GM15510 (cell line): ENCODE results near the gene DRGX.

ENCODE experiments used
- POLR2A ChIP-seq: IDR thresholded peaks from 3 replicates; pipeline ENCODE4 v1.6.1; 2011; ENCODE audit warnings: borderline replicate concordance; ENCODE audit not compliant: insufficient read length; ENCODE audit errors: extremely low read depth

Gene DRGX

DNA sequence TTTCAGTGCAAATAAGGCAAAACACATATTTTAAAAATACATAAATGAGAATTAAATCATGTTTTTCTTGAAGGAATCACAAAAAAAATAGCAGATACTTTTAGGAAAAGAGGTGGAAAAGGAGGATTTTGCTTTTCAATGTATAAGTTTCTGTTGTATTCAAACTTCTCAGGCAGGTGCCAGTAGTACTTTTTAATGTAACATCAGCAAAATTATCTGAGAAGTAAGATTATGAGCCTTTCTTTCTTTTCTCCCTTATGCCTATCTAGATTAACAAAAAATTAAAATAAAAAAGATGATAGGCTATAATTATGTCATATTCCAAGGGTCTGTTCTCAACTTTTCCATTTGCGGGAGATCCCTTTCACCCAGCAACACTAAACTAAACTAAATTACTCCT, 2.6 kb downstream of the DRGX start:
- TF ChIP-seq POLR2A: no peak

DNA sequence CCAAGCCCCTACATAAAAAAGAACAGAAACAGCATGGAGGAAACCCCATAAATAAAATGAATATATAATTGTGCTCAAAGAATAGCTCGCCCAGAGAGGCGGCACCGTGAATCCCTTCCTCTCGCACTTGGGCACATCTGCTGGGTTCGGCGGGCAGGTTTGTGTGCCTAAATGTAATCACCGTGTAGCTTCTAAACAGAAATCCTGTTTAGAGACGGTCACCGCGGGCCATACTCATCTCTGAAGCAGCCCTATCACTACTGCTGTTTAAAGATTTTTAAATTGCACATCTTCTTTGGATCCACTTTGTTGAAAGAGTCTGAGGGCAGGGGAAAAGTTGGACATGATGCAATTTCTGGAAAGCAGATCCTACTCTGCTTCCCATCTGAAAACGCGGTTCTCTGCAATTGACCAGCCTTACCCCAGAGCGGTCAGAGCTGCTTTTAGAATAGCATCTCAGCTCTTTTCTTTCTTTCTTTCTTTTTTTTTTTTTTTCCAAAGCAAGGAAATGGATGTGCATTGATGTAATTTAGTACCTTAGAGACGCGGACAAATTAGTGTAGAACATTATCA, 6.4 kb downstream of the DRGX start:
- no peak for TF ChIP-seq POLR2A

DNA sequence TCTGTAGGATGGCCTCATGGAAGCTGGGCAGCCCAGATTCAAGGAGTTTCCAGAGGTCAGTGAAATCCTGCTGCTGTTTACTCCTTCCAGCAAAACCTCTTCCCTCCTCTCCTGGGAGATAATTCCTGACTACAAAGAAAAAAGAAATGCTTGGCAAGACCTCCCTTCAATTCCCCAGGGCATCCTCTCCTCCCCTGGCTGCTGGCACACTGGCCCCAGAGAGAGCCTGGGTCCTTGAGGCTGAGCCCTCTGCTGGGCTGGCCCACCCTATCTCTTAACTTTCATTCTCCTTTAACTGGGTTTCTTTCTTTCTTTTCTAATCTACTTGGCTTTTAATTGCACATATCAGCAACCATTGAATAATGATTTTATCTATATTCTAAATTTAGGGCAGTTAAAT, 7.7 kb downstream of the DRGX start:
- no peak for TF ChIP-seq POLR2A

DNA sequence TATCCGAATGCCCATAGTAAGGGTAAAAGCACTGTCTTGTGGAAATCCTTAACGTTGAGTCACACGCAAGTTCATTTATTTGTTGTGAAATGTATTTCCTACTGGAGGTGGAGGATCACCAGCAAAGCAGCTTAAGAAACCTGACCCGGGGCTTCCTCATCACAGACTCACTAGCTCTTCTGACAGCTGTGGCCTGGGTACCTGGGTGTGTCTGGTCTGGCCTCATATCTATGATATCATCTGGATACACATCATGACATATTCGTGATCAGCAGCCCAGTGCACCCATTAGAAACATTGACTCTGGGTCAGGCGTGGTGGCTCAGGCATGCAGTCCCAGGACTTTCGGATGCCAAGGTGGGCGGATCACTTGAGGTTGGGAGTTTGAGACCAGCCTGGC, 8.8 kb downstream of the DRGX start:
- TF ChIP-seq POLR2A: no peak

DNA sequence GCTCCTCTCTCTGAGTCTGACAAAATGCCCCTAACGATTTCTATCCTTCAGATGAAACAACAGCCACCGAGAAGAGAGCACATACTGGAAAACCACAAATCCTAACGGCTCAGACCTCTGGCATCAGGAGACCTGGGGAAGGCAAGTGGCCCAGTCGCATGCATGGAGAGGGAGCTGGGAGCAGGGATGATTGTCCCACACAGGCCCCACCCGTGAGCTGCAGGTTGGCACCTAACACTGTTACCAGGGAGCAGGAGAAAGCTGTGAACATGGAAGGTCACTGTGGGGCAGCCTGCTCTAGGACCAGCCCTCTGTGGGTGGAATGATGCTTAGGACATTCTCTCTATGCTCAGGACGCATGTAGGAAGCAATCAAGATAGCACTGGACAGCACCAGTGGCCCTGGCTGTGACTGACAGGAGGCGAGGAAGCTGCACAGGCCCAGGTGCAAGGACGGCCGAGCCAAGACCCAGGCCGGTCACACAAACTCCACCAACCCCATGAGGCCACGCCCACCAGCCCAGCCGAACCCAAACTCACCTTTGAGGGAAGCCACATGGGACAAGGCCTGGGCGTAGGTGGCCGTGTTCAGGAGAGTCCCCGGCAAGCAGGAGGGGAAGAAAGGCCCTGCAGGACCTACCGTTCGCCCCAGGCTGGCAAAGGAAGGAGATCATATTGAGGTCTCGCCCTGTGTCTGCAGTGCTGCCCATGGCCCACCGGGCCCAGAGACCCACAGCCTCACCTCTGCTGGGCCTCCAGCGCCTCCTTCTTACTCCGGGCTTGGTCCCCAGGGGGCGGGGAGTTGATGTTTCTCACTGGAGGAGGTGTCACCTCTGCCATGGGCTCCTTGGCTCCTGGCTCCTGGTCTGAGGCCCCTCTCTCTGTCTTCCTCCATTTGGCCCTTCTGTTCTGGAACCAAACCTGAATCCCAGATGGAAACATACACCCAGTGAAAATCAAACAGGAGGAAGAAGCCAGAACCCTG, 9.7 kb downstream of the DRGX start:
- TF ChIP-seq POLR2A: no peak

DNA sequence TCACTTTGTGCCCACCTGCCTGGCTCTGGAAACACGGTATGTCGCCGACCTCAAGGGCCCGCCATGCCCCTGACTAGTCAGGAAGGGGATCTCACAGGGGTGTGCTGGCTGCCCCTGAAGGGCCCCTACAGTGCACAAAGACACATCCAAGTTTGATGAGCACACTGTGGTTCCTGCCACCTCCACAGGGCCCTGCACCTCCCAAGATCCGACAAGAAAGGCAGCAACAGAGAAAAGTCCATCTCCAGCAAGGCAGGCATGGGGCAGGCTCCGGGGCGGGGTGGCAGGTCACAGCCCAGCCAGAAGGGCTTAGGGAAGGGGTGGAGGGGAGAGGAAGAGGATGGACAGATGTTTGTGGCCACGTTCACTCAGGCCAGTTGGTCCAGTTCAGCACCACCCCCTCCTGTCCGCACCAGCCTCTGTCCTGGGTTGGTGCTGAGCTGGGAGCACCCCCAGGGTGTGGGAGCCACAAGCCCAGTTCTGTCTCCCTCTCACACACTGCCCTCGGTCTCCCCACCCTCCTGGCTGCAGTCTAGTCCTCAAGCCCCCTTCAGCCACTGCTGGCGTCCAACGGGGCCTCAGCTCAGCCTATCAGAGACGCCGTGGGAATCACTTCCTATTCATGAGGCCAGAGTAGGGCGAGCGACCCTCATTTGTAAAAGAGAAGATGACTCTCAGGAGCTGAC, 11.5 kb downstream of the DRGX start:
- no peak for TF ChIP-seq POLR2A

DNA sequence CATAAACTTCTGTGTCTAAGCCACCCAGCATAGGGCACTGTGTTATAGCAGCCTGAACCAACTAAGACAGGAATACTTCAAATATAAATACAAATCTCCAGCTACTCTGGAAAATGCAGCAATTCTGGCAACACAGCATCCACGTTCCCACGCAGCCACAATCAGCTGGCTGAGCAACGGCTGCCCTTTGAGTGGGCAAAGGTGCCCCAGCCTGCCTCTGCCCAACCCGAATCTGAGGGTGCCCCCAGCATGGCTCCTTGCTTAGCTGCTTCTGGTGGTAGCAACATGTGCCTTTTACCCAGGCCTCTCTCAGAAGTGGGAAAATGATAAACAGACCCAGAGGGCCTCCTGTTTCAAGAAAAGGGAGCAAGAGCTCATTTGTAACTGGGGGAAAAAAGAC, 12.0 kb downstream of the DRGX start:
- no peak for TF ChIP-seq POLR2A

DNA sequence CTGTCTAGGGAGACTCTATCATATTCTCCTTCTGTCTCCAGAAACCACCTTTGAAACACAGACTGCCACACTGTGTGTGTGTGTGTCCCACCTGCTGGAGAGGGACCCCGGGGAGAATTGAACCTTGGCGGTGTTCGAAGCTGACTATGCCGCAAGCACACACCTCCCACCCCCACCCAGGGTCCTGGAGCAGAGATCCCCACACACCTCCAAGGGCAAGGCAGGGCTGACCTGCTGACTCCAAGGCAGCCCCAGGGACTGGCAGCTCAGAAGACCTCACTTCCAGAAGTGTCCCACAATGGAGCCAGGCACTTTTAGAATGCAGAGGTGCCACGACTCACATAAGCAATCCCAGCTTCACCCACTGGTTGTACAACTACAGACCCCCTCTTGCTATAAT, 13.1 kb downstream of the DRGX start:
- no peak for TF ChIP-seq POLR2A

DNA sequence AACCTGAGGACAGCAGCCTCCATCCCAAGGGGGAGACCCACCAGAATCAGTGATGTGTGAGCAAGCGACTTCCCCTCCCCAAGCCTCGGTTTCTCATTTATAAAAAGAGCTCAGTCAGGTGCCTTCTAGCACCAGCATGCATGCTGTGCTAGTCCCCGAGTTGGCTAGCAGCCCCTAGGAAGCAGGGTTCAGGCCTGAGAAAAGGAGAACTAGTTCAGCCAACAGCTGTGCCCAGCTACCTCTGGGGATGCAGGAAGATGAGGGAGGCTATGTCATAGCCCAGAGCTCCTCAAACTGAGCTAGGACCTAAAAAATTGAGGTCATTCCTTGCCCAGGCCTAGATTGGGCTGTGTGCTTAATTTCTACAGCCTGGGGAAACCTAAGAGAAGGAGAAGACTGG, 13.7 kb downstream of the DRGX start:
- TF ChIP-seq POLR2A: no peak

DNA sequence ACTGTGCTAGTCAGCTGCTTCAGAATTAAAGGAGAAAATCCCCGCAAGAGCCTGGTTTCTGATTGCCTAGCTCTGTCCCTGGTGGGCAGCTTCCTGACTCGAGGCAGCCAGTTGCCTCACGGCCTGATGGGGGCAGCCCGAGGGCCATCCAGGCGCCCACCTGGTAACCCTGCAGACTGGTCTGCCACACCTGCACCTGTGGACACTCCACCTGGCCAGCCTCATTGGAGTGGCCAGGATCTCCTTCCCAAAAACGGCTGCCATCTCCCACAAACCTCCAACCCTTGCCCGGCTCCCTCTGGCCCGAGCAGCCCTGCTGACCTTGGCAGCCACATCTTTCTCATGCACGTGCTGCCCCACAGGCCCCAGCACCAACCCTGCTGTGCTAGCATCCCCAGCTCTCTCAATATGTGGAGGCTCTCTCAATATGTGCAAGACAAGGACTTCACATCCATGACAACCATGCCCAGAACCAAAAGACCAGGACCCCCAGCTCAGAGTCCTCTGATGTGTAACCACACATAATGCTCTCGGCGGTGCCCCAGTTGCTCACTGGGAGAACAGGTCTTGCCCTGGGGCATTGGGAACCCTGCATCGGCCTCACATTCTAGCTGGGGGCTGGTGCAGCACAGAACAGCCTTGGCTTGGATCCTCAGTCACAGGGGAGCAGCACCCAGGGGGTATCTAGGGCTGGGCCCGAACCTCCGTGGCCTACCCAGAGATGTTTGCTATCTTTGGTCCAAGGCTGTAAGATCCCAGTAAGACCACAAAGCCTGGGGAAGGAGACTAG, 14.6 kb downstream of the DRGX start:
- TF ChIP-seq POLR2A: no peak

DNA sequence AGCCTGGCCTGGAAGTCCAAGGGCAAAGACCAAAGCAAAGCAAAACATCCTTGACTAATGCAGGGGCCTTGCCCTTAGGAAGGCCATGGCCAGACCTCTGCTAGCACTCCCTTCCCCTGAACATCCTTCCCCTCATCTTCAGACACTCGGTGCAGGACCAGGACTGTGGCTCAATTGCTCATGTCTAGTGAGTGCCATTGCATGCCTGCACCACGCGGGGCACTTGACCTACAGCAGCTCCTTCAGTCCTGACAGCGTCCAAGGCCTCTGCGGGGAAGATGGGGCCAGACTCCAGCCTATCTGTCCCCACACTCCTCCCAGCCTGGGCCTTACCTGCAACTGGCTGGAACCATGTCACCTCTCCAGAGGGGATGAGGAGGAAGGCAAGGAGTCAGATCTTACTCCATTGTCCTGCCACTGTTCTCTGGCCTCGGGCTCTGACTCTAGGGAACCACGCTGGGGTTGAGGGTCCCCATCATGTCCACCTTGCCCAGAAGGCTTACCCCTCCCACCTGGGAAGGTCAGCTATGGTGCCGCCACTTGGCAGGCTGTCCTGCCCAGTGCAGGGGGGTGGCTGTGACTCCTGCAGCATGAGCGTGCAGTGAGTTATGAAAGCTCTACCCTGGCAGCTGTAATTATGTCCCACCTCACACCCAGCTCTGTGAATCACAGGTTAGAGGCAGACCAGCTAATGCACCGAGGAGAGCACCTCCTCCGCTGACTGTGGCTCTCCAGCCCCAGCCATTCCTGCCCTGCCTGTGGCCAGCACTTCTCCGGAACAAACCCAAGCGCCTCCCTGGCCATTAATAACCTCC, 16.1 kb downstream of the DRGX start:
- TF ChIP-seq POLR2A: no peak

DNA sequence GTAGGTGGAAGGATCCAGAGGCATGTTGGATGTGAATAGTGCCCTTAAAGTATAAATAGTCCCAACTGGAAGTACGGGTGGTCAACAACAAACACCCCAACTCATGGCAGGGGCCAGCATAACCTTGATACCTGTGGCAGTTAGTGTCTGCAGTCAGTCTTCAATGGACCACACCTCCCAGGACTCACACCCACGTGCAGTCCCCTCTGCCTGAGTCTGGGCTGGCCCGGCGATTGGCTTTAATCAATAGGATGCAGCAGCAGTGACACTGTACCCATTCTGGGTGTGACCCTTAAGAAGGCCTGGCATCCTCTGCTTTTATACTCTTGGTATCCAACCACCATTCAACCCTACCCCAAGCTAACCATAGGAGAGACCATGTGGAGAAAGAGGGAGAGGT, 18.6 kb downstream of the DRGX start:
- no peak for TF ChIP-seq POLR2A

DNA sequence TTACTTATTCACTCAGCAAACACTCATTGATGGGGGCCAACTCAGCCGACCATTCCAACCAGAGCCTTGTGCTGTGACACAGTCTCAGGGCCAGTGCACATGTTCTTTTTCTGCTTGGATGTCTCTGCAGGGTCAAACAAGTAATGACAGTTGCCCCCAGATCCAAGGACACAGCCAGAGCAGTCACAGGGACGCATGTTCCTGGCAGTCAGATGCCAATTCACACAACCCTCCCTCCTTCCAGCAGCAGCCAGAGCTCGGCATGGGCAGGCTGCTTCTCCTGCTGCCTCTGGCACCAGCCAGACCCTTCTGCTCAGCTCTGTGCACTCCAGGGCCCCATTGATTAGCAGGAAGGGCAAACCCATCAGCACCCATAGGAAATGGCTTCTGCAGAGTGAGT, 20.3 kb downstream of the DRGX start:
- no peak for TF ChIP-seq POLR2A

DNA sequence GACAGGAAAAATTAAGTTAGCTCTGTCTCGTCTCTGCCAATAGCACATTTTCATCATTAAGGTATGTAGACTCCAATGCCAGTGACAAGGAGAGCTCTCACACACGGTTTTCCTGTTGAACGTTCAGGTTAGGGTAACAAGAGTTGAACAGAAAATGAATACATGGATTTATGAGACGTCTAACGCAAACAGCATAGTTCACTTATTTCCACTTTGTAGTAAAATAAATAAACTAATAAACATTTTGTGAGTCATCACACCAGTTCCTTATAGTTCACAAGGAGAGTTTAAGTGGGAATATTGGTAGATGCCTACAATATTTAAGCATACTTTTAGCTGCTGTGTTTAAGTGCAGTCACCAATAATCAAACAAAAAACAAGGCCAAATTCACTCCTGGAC, 21.1 kb downstream of the DRGX start:
- no peak for TF ChIP-seq POLR2A
